Stimulated activated CD4-positive, alpha-beta T cell treated with anti-CD3 and anti-CD28 coated beads, TNF-alpha, amount 100 ng/mL, for 1 hour (primary cell): ENCODE results near the gene PPFIA3.
"Not testable (repeated sequence)": the region's sequence is repeated elsewhere in the genome, so short reads cannot be mapped to it uniquely, and the experiment has no call there.

Source experiments
- DNase-seq, 3 donors: peaks; one replicate each; pipeline ENCODE4 v3.0.0-alpha.2; 2020; ENCODE audit warnings: low read depth in 3 of 3, low spot score in 1 of 3

PPFIA3 gene

DNA sequence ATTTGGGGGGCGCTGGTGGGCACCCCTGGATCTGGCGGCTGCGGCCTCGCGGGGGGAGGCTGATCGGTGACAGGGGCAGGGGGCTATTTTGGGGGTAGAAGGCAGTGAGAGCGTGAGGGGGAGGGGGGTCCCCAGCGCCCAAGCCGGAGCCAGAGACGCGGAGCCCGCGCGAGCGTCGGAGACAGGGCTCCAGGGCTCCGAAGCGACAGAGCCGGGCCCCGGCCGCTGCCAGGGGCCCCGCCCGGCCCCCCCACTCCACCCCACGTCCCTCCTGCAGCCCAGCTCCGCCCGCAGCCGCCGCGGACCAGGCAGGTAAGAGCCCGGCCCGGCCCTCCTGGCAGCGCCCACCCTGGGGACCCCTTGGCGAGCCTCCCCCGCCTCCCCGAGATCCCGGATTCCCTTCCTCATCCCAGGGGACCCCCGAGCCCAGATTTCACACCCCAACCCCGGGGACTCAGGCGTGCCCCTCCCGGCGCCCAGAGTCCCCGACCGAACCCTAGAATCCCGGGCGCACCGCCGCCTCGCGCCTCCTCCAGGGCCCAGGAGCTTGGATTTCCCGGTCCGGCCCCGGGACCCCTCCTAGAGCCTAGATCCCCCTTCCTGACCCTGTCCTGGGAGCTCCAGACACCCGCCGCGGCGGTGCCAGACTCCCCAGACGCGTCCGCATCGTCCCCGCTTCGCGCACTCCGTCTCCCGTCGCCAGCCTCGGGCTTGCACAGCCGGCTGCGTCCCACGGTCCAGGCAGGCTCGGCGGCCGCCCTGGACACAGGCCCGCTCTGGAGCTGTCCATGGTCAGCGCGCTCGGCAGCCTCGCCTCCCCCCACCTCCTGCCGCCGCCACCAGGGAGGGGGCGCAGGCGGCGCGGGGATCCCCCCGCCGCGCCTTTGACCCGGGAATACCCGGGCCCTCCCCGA lies at the start of gene PPFIA3:
Gene PPFIA3 (plus strand): TSS at position 134 of the 914 bp plus-strand sequence. CDS start 8,330 bp downstream, outside the sequence.
- DNase-seq = no peak

DNA sequence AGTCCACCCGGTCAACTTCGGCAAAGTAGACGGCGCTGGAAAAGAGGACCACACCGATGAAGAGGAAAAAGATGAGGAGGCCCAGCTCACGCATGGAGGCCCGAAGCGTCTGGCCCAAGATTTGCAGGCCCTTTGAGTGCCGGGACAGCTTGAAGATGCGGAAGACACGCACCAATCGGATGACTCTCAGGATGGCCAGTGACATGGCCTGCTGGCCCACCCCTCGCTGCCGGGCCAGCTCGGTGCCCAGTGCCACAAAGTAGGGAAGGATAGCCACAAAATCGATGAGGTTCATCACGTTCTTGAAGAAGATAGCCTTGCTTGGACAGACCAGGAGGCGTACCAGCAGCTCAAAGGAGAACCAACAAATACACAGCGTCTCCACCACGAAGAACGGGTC lies 48.9 kb upstream of the PPFIA3 start:
- DNase-seq = no peak

DNA sequence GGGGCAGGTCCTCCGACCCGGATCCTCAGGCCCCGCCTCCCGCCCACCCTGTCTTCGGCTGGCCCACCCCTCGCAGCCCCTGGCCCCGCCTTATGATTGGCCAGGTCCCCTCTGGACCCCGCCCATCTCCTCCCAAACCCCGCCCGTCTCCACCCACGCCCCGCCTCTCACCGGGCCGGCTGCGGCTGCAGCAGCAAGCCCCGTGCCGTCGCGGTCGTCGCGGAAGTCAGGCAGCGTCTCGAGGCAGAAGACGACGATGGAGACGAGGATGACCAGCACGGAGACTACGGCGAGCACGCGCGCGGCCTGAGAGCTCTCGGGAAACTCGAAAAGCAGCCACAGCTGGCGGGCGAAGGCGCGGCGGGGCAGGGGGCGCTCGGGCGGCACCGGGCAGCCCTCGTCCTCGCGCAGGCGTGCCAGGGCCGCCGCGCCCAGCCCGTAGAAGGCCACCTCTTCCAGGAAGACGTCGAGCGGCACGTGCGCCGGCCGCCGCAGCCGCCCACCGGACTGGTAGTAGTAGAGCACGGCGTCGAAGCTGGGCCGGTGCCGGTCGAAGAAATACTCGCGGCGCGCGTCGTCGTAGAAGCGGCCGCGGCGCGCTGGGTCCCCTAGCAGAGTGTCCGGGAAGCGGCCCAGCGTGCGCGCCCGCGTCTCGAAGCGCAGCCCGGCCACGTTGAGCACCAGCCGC lies 47.3 kb upstream of the PPFIA3 start:
- no peak for DNase-seq

DNA sequence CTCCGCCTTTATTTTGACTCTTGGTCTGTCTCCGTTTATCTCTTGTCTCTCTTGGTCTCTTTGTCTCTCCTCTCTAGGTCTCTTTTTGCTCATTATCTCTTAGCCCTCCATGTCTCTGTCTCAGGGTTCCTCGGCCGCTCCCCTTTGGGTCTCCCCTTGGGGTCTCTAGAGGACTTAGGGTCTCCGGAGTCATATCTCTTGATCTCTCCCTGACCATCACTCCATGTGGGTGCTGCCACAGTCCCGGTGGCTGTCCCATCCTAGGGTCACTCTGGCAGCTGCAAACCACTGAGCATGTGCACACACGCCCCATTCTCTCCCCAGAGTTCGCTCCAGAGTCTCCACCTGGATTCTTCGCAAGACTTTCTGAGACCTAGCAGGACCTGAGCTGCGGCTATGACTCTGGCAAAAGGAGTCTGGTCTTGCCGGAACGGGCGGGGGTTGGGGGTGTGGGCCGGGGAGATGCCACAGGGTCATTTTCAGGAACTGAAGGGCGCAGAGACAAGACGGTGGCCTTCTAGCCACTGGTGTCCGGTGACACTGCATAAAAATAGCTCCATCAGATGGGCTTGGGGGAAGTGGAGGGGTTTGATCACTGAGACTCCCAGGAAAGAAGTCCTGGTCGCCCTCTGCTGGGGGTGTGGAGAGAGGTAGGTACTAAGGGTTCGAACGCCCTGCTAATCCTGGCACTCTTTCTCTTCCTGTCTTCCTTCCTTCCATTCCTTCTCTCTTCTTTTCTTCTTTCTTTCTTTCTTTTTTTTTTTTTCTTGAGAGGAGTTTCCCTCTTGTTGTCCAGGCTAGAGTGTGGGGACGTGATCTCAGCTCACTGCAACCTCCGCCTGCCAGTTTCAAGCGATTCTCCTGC lies 45.6 kb upstream of the PPFIA3 start:
- no peak for DNase-seq

DNA sequence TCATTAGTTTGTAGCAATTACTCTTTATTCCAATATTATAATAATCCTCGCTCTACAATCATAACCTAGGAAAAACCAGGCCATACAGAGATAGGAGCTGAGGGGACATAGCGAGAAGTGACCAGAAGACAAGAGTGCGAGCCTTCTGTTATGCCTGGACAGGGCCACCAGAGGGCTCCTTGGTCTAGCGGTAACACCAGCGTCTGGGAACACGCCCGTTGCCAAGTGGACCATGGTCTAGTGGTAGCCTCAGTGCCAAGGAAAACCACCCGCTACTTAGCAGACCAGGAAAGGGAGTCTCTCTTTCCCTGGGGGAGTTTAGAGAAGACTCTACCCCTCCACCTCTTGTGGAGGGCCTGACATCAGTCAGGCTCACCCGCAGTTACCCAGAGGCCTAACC lies 44.5 kb upstream of the PPFIA3 start:
- DNase-seq = not testable (repeated sequence)

DNA sequence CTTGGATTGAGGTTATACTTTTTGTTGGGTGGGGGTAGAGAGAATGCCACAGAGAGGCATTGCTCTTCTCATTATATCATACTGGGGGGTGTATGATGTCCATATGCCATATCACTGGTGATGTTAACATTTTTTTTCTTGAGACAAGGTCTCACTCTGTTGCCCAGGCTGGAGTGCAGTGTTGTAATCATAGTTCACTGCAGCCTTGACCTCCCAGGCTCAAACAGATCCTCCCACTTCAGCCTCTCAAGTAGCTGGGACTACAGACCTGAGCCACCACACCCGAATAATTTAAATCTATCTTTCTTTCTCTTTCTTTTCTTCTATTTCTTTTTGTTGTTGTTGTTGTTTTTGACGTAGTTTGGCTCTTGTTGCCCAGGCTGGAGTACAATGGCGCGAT lies 39.0 kb upstream of the PPFIA3 start:
- no peak for DNase-seq

DNA sequence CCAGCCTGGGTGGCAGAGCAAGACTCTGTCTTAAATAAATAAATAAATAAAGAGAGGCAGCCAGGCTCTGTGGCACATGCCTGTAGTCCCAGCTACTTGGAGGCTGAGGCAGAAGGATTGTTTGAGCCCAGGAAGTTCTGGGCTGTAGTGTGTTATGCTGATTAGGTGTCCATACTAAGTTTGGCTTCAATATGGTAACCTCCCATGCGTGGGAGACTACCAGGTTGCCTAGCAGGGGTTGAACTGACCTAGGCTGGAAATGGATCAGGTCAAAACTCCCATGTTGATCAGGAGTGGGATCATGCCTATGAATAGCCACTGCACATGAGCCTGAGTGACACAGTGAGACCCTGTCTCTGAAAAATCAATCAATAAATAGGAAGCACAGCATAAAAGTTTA lies 38.1 kb upstream of the PPFIA3 start:
- no peak for DNase-seq

DNA sequence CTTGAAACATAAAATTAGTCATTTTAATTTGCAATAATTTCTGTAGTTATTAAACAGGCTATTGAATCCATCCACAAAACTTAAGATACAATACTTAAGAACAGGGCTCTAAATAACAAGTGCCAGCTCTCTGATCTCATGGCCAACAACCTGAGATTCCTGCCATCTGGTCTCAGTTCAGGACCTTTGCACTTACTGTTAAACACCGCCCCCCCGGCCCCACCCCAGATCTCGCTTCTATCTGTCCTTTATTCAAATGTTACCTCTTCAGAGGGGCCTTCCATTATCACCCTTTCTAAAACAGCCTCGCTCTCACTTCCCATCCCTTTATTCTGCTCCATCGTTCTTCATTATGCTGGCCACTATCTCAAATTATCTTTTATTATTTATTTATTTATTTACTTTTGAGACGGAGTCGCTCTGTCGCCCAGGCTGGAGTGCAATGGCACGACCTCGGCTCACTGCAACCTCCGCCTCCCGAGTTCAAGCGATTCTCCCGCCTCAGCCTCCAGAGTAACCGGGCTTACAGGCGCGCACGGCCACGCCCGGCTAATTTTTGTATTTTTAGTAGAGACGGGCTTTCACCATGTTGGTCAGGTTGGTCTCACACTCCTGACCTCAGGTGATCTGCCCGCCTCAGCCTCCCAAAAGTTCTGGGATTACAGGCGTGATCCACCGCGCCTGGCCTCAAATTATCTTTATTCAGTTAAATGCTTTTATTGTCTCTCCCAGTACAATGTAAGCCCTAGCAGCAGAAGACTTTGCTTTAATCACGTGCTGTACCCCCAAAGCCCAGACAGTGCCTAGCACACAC lies 34.9 kb upstream of the PPFIA3 start:
- no peak for DNase-seq

DNA sequence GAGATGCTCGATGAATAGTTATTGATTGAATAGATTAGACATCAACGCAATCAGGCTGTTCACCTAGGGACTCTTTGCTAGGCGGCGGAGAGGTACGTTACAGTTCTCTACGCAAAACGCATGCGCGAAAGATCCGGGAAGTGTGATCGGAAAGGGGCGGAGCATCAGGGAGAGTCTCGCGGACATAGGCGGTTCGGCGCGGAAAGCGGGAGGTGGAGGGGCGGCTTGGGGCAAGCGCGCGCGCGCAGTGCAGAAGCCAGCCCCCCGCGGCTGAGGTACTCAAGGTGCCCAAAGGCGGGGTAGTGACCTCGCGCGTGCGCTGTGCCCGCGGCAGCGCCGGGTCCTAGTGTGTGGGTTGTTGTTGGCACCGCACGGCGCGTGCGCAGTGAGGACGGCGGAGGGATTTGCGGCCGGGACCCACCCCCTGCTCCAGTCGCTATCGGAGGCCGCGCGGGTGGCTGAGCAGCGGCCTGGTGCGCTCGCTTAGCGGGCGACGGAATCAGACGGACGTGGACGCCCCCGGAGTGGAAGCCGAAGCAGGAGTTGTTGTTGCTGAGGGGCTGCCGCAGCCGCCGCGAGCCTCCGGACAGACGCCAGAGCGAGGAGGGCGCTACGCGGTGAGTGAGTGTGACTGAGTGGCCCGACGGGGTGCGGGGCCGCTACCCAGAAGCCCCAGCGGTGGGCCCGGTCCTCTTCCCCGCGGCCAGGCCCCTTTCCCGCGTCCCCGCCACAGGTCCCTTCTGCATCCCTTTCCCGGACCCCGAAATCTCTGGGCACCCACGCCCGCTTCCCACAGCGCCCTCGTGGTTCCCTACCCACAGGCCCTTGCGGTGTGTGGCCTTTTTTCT lies 34.1 kb upstream of the PPFIA3 start, which contains the start of gene SNRNP70:
Gene SNRNP70 (plus strand): TSS at position 432 of the 848 bp plus-strand sequence. CDS start 964 bp downstream, outside the sequence.
- DNase-seq = peak; percentile 97 to 100 (median 99)

DNA sequence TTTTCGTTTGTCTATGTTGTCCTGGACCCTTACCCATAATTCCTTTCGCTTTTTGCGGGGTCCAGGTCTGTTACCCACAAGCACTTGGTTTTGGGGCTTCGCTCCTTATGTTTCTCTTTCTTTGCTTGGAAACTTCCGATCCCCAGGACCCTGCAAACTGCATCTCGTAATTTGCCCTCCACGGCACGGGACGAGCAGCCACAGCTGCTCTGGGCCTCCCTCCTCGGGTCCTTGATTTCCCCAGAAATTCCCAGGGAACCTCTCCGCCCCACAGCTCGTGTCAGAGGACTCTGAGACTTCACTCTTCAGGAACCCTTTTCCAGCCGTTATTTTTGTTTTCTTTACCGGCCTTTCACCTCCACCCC lies 33.5 kb upstream of the PPFIA3 start:
- no peak for DNase-seq

DNA sequence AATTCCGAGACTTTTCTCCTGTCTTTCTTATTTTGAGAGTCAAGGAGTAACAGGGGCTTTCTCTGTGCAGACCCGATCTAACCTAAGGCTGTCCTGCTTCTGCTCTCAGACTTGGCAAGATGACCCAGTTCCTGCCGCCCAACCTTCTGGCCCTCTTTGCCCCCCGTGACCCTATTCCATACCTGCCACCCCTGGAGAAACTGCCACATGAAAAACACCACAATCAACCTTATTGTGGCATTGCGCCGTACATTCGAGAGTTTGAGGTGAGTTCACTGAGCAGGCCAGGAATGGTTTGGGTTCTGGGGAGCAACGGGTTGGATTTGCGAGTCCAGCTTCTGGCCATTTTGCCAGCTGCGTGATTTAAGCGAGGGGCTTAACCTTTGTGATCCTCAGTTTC lies 33.0 kb upstream of the PPFIA3 start:
- no peak for DNase-seq

DNA sequence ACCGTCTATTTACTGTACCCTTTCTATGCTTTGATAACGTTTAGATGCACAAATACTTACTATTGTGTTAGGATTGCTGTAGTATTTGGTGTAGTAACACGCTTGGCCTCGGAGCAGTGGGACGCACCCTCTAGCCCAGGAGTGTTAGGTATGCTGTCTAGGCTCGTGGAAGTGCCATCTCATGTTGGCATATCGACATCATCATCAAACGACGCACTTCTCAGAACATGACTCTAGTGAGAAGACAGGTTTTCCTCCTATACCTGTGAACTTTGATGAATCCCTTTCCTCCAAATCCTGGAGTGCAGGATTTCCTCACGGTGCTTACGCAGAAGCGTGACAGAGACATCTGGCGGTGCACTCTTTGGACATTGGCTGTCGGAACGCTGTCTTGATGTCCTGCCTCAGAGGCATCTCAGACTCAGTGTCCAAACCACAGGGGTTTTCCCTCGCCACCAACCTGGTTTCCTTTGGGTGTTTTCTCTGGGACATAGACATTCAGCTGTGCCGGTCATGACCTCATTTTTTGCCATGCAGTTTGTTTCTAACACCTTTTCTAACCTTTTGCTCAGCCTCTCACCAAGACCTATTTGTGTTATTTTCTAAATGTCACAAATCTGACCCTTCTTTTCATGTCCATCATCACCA lies 27.8 kb upstream of the PPFIA3 start:
- DNase-seq = no peak

DNA sequence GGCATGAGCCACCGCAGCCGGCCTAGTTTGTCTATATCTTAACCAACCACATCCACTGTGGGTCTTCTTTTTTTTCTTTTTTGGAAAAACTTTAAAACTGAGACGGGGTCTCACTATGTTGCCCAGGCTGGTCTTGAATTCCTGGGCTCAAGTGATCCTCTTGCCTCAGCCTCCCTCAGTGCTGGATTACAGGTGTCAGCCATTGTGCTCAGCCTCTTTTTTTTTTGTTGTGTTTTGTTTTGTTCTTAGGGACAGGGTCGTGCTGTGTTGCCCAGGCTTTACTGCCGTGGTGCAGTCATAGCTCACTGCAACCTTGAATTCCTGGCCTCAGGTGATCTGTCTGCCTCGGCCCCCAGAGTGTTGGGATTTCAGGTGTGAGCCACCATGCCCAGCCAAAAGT lies 26.7 kb upstream of the PPFIA3 start:
- no peak for DNase-seq

DNA sequence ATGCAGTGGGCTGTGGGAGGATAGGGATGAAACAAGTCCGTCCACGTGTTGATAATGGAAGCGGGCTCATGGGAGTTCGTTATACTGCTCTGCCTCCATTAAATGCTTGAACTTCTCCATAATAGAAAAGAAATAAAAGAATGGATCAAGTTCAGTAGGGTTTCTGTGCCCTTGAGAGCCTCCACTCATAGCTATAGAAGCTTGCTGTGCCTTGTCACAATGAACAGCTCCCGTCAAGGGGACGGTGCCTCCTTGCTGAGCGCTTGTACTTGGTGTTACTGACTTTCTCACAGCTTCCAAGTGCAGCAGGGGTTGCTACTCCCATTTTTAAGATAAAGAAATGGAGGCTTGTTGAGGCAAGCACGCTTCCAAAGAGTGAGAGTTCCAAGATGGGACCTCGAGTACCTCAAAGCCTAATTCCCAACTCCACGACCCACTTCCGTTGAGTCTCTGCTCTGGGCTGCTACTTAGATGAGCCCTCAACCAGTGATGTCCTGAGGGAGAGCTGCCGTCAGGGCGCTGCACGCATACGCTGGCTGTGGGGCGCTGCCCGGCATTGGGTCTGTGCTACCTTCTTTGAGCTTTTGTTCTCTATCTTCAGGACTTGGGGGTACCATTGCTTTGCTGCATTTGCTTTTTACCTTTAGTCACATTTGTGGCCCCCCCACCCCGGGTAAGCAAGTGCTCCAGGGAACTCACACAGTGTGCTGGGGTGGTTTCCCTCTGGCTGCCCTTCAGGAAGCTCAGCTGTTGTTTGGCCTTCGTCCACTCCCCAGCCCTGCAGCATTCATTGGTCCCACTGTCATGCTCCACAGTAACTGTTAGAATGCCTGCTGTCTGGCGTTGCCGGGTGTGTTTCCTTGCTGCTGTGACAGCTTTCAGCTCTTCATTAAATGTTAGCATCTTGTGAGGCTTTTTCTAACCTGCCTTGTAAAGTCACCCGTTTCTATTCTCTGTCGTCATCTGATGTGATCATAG lies 24.6 kb upstream of the PPFIA3 start:
- DNase-seq = no peak

DNA sequence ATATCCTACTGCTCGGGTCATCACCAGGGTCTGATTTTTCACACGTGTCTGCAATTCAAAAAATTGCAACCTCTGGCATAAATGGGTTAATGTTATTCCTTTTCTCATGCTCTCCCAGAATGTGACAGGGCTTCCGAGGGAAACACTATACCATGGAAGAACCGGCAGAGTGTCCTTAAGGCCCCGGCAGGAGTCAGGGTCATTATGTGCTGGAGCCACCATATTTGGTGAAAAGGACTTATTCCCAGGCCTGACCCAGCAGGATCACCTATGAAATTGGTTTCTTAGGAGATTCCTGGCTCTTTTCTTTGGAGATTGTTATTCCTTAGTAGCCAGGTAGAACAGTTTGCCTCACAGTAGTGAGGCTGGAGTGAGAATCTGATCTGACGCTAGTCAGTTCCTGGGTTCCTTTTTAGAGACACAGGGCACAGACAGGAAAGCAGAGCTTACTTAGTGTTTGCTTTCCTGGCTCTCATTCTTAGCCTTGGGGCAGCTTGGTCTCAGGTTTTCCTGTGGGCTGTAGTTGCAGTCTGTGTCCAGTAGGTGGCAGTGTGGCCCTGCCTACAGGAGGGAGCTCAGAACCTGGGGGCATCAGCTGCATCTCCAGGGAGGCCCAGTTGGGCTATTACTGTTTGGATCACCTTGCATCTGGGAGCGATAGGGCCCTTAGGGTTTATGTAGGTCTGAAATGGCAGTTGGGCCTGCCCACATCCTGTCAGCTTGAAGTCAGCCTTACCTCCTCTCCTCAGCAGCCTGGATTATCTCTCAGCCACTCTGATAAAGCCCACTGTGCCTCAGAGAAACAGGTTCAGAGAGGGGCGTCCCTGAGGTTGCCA lies 21.7 kb upstream of the PPFIA3 start:
- peak; percentile 40 to 50 (median 50) for DNase-seq

DNA sequence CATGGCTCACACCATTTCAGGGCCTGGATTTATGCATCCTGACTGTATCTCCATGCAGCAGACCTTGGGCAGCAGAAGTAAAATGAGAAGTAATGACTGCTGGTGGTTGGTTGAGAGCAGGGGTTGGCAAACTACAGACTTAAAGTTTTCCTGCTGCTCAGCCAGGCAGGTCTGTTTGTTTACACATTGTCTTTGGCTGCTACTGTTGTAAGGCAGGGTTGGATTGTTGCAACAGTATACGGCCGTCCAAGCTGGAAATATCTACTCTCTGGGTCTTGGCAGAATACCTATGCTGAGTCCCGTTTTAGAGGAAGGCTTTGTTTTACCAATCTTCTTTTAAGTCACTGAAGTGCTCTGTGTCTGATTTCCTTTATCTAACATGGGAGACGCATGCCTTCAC lies 20.5 kb upstream of the PPFIA3 start:
- no peak for DNase-seq

DNA sequence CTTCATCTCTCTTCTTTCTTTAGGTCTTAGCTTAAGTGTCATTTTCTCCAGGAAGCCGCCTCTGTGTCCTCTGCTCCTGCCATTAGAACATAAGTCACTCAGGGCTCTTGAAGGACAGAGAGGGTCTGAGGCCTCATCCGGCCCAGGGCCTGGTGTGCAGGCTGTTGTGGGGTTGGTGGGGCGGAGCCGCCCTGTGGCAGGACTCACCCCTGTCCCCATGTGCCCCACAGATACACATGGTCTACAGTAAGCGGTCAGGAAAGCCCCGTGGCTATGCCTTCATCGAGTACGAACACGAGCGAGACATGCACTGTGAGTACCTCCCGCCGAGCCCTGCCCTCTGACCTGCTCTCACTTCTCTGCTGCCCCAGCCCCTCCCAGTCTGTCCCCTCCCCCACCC lies 18.2 kb upstream of the PPFIA3 start:
- DNase-seq = no peak
